GM12878 (cell line): ENCODE results near the gene IGFBP2. TPM values are rescaled to one million over a fixed set of nuclear protein-coding genes. Genes with fewer than 3 reads are reported as not detected.
"Not testable (repeated sequence)": the region's sequence is repeated elsewhere in the genome, so short reads cannot be mapped to it uniquely, and the experiment has no call there.

Experiments
- ATAC-seq: fragments of 200-7000 bp; cut with Tn5 transposase; 3 replicates; pipeline ENCODE4 v1.9.1; 2020; ENCODE audit warnings: mild to moderate bottlenecking, moderate library complexity
- BruUV-seq: library from RNA; stranded (reverse); fragments of 400-500 nt; replicated peaks from 2 replicates; lab custom pipeline; 2021; lab: Mats Ljungman, UMichigan
- CTCF ChIA-PET: fragments of 300-600 bp; sonication (Branson Sonifier 250); formaldehyde crosslinking; extraction: SDS; loops from one replicate; lab custom pipeline; 2021; ENCODE audit warnings: inconsistent platforms; lab: Yijun Ruan, JAX
- POLR2A ChIA-PET: fragments of 350-600 bp; formaldehyde crosslinking; extraction: SDS; loops from one replicate; lab custom pipeline; 2021; ENCODE audit warnings: inconsistent platforms; lab: Charles Lee
- RAD21 ChIA-PET: fragments of 300-600 bp; sonication (Branson Sonifier 250); formaldehyde crosslinking; loops from one replicate; lab custom pipeline; 2023; ENCODE audit warnings: antibody characterized with exemption; ENCODE audit not compliant: unreplicated experiment; lab: Charles Lee
- SMC1A ChIA-PET: fragments of 300-600 bp; sonication (Branson Sonifier 250); formaldehyde crosslinking; loops from one replicate; lab custom pipeline; 2023; ENCODE audit not compliant: unreplicated experiment, uncharacterized antibody; lab: Charles Lee
- DNase-seq: peaks from one replicate; pipeline ENCODE4 v3.0.0-alpha.2; 2011; ENCODE audit warnings: low read depth, low spot score
- FAIRE-seq: peaks from 3 replicates; lab custom pipeline; 2011; peaks lifted over from hg19 to GRCh38; lab: Jason Lieb, UNC
- H2AFZ ChIP-seq: 2 replicates; pipeline ENCODE4 v1.6.0; 2011; ENCODE audit warnings: low read depth, low read length, control low read depth; ENCODE audit not compliant: control insufficient read depth
- H3K27ac ChIP-seq: 2 replicates; pipeline ENCODE4 v1.5.1; 2011; ENCODE audit warnings: control low read depth; ENCODE audit not compliant: control insufficient read depth, insufficient read depth
- H3K27me3 ChIP-seq, 2 experiments: replicated peaks in 1 of 2; 2 replicates each; pipeline versions ENCODE4 v1.6.0 to v1.6.1; 2011; ENCODE audit warnings: low read length in 1 of 2; ENCODE audit not compliant: control insufficient read depth in 2 of 2, insufficient read depth in 2 of 2
- H3K36me3 ChIP-seq, 2 experiments: 2 replicates each; pipeline ENCODE4 v1.5.1; 2011; ENCODE audit warnings: low read length in 1 of 2; ENCODE audit not compliant: control insufficient read depth in 2 of 2, insufficient read depth in 2 of 2
- H3K4me1 ChIP-seq: 2 replicates; pipeline ENCODE4 v1.6.1; 2011; ENCODE audit warnings: mild to moderate bottlenecking, low read length, moderate library complexity, mixed read lengths; ENCODE audit not compliant: control insufficient read depth, insufficient read depth
- H3K4me2 ChIP-seq: 2 replicates; pipeline ENCODE4 v1.6.0; 2011; ENCODE audit warnings: control low read depth; ENCODE audit not compliant: control insufficient read depth, insufficient read depth
- H3K4me3 ChIP-seq: fragments of 200-600 bp; sonication (generic); 2 replicates; pipeline ENCODE4 v1.5.1; 2016
- H3K79me2 ChIP-seq: 2 replicates; pipeline ENCODE4 v1.6.0; 2011; ENCODE audit warnings: low read length; ENCODE audit not compliant: control insufficient read depth, insufficient read depth
- H3K9ac ChIP-seq: 2 replicates; pipeline ENCODE4 v1.8.0; 2011; ENCODE audit warnings: low read length, control low read depth, mixed read lengths; ENCODE audit not compliant: control insufficient read depth, insufficient read depth
- H3K9me3 ChIP-seq: replicated peaks from 3 replicates; pipeline ENCODE4 v1.5.1; 2011; ENCODE audit warnings: mild to moderate bottlenecking, low read length; ENCODE audit not compliant: control insufficient read depth, insufficient read depth
- H4K20me1 ChIP-seq: 2 replicates; pipeline ENCODE4 v1.6.0; 2011; ENCODE audit not compliant: control insufficient read depth, insufficient read depth
- BACH1 ChIP-seq: fragments of 450-650 bp; IDR thresholded peaks from 2 replicates; pipeline ENCODE4 v1.6.1; 2017; ENCODE audit warnings: mild to moderate bottlenecking, borderline replicate concordance
- MTA2 ChIP-seq: fragments of 450-650 bp; IDR thresholded peaks from 2 replicates; pipeline ENCODE4 v1.6.1; 2016; ENCODE audit warnings: low read depth, mild to moderate bottlenecking, moderate library complexity
- NBN ChIP-seq: fragments of 450-650 bp; IDR thresholded peaks from 2 replicates; pipeline ENCODE4 v1.6.1; 2016
- POLR2A ChIP-seq: IDR thresholded peaks from 2 replicates; pipeline ENCODE4 v1.6.1; 2011; ENCODE audit warnings: low read depth, mild to moderate bottlenecking, low read length
- RAD51 ChIP-seq: fragments of 450-650 bp; IDR thresholded peaks from 2 replicates; pipeline ENCODE4 v1.6.1; 2016; ENCODE audit warnings: moderate library complexity, mild to moderate bottlenecking, inconsistent platforms
- RCOR1 ChIP-seq: conservative IDR thresholded peaks from 2 replicates; pipeline ENCODE4 v1.6.1; 2012; ENCODE audit warnings: low read depth, low read length, improper control_type of control experiment
- WGBS: methylation state at CpG from one replicate; pipeline ENCODE4 v1.1.6; 2016; ENCODE audit warnings: low lambda C conversion rate; ENCODE audit not compliant: insufficient replicate concordance, insufficient coverage; ENCODE audit errors: missing lambda C conversion rate; 5-methylcytosine and 5-hydroxymethylcytosine counted together
- in situ Hi-C: fragments of 300-500 bp; cut with MboI; formaldehyde crosslinking; loops from 9 replicates; pipeline ENCODE4 v1.14.3; 2018; ENCODE audit warnings: mixed read lengths
- intact Hi-C: fragments of 100-400 bp; cut with micrococcal nuclease; formaldehyde crosslinking; loops from one replicate; pipeline ENCODE4 v1.14.2; 2022; ENCODE audit not compliant: unreplicated experiment
- polyA plus RNA-seq, 11 experiments: library from polyadenylated mRNA; depleted of rRNA in 4 of 11; unstranded in 6 of 11; stranded (reverse) in 5 of 11; fragments of >200 nt; fragmentation: Nextera tagmentation in 4 of 11; fragmentation: Illumina TruSeq in 1 of 11; extraction: Ambion mirVana in 4 of 11; extraction: Trizol in 1 of 11; gene quantifications; 1 replicate in 1 of 11; 2 replicates in 10 of 11; pipeline versions ENCODE4 v1.2.1 to v1.2.3, GENCODE V29; 2011 to 2016; ENCODE audit warnings: inconsistent platforms in 2 of 11, missing spikeins in 2 of 11, low read depth in 1 of 11
- total RNA-seq, 4 experiments: library from RNA; depleted of rRNA in 3 of 4; stranded (reverse); fragments of >200 nt in 3 of 4; fragmentation: Illumina TruSeq in 1 of 4; extraction: Trizol in 1 of 4; gene quantifications; 2 replicates each; pipeline versions ENCODE4 v1.2.1 to v1.2.3, GENCODE V29; 2013 to 2021
- TF ChIP-seq, protein P1 (sequence below): fragments of 450-650 bp; IDR thresholded peaks from 2 replicates; pipeline ENCODE4 v1.6.1; 2017; ENCODE audit warnings: mild to moderate bottlenecking, moderate library complexity
- TF ChIP-seq, protein P2 (sequence below): IDR thresholded peaks from 2 replicates; pipeline ENCODE4 v1.6.1; 2011; ENCODE audit warnings: low read depth, mild to moderate bottlenecking, low read length, moderate library complexity, borderline replicate concordance; ENCODE audit errors: extremely low read depth

The IGFBP2 gene
- total and polyA plus RNA-seq, 10 of the 15 experiments (the other 5 are each of a cell fraction or from before 2014, with no cell fraction given): 0.11 to 1.5 (median 0.38) TPM; not detected in 5

DNA sequence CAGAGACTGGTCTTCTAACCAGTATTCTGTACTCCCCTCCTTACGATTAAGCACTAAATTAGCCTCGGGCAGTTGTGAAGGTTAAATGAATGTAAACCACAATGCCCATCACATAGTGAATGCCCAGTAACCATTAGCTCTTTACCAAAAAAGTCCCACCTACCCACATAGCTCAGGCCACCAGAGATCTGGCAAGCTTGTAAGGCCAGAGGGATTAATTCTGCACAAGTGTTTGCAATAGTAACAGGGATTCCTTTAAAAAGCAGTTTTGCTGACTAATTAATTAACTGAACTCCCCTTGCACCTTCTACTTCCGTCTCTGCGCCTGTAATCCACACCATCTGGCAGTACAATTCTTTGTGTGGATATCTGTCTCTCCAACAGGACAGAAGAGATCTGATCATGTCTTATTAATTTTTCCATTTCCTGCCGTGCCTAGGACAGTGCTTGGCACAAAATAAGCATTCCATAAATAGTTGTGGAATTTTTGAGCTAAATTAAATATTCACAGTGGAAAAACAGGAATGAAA, 36.2 kb upstream of the IGFBP2 start (continued):
- TF ChIP-seq, protein P1, sequence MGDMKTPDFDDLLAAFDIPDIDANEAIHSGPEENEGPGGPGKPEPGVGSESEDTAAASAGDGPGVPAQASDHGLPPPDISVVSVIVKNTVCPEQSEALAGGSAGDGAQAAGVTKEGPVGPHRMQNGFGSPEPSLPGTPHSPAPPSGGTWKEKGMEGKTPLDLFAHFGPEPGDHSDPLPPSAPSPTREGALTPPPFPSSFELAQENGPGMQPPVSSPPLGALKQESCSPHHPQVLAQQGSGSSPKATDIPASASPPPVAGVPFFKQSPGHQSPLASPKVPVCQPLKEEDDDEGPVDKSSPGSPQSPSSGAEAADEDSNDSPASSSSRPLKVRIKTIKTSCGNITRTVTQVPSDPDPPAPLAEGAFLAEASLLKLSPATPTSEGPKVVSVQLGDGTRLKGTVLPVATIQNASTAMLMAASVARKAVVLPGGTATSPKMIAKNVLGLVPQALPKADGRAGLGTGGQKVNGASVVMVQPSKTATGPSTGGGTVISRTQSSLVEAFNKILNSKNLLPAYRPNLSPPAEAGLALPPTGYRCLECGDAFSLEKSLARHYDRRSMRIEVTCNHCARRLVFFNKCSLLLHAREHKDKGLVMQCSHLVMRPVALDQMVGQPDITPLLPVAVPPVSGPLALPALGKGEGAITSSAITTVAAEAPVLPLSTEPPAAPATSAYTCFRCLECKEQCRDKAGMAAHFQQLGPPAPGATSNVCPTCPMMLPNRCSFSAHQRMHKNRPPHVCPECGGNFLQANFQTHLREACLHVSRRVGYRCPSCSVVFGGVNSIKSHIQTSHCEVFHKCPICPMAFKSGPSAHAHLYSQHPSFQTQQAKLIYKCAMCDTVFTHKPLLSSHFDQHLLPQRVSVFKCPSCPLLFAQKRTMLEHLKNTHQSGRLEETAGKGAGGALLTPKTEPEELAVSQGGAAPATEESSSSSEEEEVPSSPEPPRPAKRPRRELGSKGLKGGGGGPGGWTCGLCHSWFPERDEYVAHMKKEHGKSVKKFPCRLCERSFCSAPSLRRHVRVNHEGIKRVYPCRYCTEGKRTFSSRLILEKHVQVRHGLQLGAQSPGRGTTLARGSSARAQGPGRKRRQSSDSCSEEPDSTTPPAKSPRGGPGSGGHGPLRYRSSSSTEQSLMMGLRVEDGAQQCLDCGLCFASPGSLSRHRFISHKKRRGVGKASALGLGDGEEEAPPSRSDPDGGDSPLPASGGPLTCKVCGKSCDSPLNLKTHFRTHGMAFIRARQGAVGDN: no peak
- TF ChIP-seq MTA2 (no peak), RAD51 (no peak), BACH1 (no peak), RCOR1 (no peak), POLR2A (no peak), NBN (no peak)
- TF ChIP-seq, protein P2, sequence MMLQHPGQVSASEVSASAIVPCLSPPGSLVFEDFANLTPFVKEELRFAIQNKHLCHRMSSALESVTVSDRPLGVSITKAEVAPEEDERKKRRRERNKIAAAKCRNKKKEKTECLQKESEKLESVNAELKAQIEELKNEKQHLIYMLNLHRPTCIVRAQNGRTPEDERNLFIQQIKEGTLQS: no peak

DNA sequence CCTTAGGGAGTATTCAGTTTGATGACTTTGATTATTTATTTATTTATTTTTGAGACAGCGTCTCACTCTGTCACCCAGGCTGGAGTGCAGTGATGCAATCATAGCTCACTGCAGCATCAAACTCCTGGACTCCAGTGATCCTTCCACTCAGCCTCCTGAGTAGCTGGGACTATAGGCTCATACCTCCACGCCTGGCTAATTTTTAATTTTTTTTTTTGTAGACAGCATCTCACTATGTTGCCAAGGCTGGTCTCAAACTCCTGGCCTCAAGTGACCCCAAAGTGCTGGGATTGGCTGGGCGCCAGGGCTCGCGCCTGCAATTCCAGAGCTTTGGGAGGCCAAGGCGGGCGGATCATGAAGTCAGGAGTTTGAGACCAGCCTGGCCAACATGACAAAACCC, 35.4 kb upstream of the IGFBP2 start:
- H3K9ac ChIP-seq: not testable (repeated sequence)

More for the DNA sequence above, 35.4 kb upstream of the IGFBP2 start:
- in situ Hi-C loops, POLR2A ChIA-PET, H3K4me2 ChIP-seq, H3K36me3 ChIP-seq, H3K27me3 ChIP-seq, H3K79me2 ChIP-seq, H3K4me1 ChIP-seq, H2AFZ ChIP-seq, FAIRE-seq, H4K20me1 ChIP-seq, DNase-seq, H3K4me3 ChIP-seq, intact Hi-C loops, BruUV-seq, H3K9me3 ChIP-seq, ATAC-seq, SMC1A ChIA-PET, H3K27ac ChIP-seq: not testable (repeated sequence)
- WGBS: 57% methylated on average over 7 of the region's 7 CpGs
- CTCF ChIA-PET: interaction anchor here (0.6 to 1.3 kb wide), 3 partner anchors 28 to 78 kb away, joined by 3 to 5 read pairs (median 3); no protein-coding TSS in a partner anchor
- RAD21 ChIA-PET: interaction anchor here (1.1 kb wide), 1 partner anchor 20 kb away, joined by 3 read pairs; no protein-coding TSS in a partner anchor
